ENCODE measurements around the gene CRISP2.

The CRISP2 gene

GRCh38 chr6:49646130-49646824 is 67.1 kb downstream of the CRISP2 start:
- TF ChIP-seq, protein P1, sequence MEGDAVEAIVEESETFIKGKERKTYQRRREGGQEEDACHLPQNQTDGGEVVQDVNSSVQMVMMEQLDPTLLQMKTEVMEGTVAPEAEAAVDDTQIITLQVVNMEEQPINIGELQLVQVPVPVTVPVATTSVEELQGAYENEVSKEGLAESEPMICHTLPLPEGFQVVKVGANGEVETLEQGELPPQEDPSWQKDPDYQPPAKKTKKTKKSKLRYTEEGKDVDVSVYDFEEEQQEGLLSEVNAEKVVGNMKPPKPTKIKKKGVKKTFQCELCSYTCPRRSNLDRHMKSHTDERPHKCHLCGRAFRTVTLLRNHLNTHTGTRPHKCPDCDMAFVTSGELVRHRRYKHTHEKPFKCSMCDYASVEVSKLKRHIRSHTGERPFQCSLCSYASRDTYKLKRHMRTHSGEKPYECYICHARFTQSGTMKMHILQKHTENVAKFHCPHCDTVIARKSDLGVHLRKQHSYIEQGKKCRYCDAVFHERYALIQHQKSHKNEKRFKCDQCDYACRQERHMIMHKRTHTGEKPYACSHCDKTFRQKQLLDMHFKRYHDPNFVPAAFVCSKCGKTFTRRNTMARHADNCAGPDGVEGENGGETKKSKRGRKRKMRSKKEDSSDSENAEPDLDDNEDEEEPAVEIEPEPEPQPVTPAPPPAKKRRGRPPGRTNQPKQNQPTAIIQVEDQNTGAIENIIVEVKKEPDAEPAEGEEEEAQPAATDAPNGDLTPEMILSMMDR (IDR thresholded peaks at IDR 0.05) = no peak
- no peak overlapping the region for H3K4me3 ChIP-seq (ENCODE audit: low read depth, low read length)

DNA sequence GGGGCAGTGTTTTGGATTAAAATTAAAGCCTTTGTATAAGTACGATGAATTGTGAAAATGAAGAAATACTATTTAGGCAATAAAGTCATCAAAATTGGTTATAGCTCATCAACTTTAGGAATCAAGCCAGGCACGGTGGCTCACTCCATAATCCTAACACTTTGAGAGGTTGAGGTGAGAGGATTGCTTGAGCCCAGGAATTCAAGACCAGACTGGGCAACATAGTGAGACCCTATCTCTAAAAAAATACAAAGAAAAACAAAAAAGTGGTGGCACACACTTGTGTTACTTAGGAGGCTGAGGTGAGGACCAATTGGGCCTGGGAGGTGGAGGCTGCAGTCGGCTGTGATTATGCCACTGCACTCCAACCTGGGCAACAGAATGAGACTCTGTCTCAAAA is 68.2 kb downstream of the CRISP2 start:
- H3K9me3 ChIP-seq (ENCODE audit: control insufficient read depth, low read length) = no peaks in the 10 kb centered on the region
- no peak overlapping the region for H3K4me2 ChIP-seq (ENCODE audit: low read length)

More at GRCh38 chr6:49646130-49646824, 67.1 kb downstream of the CRISP2 start:
- H3K27ac ChIP-seq = no peak overlapping the region
- H3K27me3 ChIP-seq (ENCODE audit: control insufficient read depth, insufficient read depth, low read length) = no peaks in the 10 kb centered on the region
- H2AFZ ChIP-seq = no peak overlapping the region
- H3K9ac ChIP-seq = no peak overlapping the region
- H3K9me3 ChIP-seq (ENCODE audit: control insufficient read depth, low read length) = no peaks in the 10 kb centered on the region
- no peaks in the 10 kb centered on the region for H3K79me2 ChIP-seq
- no peaks in the 10 kb centered on the region for H3K36me3 ChIP-seq (ENCODE audit: control insufficient read depth, insufficient read depth, low read length)
- H3K4me2 ChIP-seq (ENCODE audit: low read length) = no peak overlapping the region
- no peaks in the 10 kb centered on the region for H3K4me1 ChIP-seq

More for the DNA sequence above, 68.2 kb downstream of the CRISP2 start:
- Histone ChIP-seq H3K36me3 (ENCODE audit: control insufficient read depth, insufficient read depth, low read length) (no peaks in the 10 kb centered on the region), H2AFZ (no peak overlapping the region), H3K27ac (no peak overlapping the region), H3K27me3 (ENCODE audit: control insufficient read depth, insufficient read depth, low read length) (no peaks in the 10 kb centered on the region), H3K9ac (no peak overlapping the region), H3K79me2 (no peaks in the 10 kb centered on the region), H3K4me1 (no peaks in the 10 kb centered on the region), H3K4me3 (ENCODE audit: low read depth, low read length) (no peak overlapping the region)
- TF ChIP-seq, protein P1 (IDR thresholded peaks at IDR 0.05) = no peak
